EL (cell line): Measurements from ENCODE around the gene SERPINB2.
"Not testable (repeated sequence)": the region's sequence is repeated elsewhere in the genome, so short reads cannot be mapped to it uniquely, and the experiment has no call there.

Experiments
- DNase-seq: peaks from one replicate; pipeline ENCODE4 v3.0.0-alpha.2; 2016

SERPINB2 gene

GRCh38 chr18:63890237-63890949 is 2.9 kb downstream of the SERPINB2 start:
- no peak for DNase-seq

- DNase-seq = peak; percentile 53
These were observed 3.4 kb downstream of the SERPINB2 start for GRCh38 chr18:63890950-63891304.

DNA sequence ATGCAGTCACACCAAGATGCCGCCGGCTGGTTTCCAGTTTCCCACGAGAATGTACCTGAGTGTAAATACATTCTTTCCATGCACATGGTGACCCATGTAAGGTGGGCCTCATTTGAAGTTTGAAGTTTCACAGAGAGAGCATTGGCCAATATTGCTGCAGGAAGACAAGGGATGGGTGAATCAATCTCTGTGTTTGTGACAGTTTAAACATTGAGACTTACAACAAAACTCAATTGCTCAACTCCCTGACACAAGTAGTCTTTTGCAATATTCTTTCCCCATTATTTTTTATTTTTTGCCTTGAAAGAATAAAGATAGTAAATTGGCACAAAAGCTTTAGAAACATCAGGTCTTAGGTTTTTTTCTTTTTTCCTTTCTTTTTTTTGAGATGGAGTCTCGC is 5.1 kb downstream of the SERPINB2 start:
- DNase-seq = no peak

GRCh38 chr18:63894106-63894772 is 6.7 kb downstream of the SERPINB2 start:
- DNase-seq = no peak

GRCh38 chr18:63895190-63895589 is 7.7 kb downstream of the SERPINB2 start:
- DNase-seq = no peak

DNA sequence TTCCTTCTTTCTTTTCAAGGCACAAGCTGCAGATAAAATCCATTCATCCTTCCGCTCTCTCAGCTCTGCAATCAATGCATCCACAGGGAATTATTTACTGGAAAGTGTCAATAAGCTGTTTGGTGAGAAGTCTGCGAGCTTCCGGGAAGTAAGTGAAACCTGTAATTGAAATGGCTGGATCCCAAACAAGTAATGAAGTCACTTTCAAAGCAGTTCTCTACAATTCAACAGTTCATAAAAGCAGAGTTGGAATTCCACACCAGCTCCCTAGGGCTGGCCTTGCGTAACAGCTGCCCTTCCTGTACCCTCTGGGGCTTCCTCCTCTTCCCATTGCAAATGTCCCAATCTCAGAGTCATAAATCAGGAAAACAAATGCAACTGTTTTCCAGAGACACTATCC is 9.6 kb downstream of the SERPINB2 start:
- DNase-seq = peak; percentile 49

DNA sequence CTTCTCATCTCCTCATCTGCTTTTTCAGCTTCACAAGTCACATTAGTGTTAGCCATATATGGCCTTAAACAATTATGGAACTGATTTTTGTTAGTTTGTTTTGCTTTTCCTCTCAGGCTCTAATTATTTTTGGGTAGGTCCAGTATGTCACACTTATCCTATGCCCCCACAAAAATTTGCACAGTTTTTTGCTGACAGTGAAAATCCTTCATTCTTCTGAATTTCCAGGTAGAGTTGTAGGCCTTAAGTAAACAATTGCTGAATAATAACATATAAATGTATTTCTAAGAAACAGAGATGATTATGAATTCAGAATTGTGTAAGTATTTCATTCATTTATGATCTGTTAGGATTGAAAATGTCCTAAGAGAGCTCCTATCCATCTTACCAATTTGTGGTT is 11.7 kb downstream of the SERPINB2 start:
- DNase-seq = no peak

- DNase-seq = no peak
These were observed 16.5 kb downstream of the SERPINB2 start for GRCh38 chr18:63903851-63904570.

DNA sequence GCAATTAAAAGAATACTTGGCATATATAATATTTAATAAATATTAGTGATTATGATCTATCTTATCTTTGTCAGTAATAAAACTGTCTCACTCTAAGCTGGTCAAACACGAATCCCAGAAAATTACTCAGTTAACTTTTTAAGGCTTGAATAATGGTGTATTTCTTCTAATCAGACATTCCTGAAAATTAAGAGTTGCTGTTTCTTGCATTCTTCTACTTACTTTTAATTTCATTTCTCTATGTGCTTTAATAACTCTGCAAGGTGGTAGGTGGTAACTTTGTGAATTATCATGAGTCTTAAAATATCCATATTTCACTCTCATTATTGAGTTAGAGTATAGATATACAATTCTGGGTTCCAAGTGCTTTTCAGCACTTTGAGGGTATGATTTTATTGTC is 17.2 kb downstream of the SERPINB2 start:
- DNase-seq = no peak

DNA sequence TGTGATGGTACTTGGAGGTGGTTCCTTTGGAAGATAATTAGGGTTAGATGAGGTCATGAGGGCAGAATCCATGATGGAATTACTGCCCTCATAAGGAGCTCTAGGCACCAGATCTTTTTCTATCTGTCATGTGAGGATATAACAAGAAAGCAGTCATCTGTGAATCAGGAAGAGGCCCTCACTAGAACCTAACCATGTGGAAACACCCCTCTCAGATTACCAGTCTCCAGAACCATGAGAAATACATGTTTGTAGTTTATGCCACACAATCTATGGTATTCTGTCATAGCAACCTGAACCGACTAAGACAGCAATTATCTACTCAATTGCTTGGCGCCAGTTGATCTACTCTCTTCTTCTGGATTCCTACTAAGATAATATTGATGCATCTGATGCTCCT is 17.9 kb downstream of the SERPINB2 start:
- DNase-seq = no peak

- DNase-seq = no peak
These were observed 18.6 kb downstream of the SERPINB2 start for GRCh38 chr18:63906056-63906455.

DNA sequence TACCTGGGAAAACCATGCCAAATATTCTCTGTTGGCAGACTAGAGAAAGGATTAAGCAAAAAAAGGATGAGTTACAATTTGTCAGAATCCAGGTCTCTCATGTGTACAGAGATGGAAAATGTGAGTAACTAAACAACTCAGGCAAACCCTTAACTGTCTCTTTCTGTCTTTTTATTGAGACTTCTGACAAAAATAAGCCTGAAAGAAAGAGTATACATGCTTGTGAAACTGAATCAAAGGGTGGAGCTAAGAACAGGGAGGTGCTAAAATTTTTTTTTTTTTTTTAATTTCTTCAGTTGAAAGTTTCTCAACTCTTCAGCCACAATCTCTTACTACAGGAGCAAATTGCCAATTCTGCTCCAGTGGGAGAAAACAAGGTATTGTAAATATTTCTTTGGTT is 20.2 kb downstream of the SERPINB2 start, which contains the start of gene SERPINB10:
Gene SERPINB10 (plus strand): TSS at position 295 of the 400 bp plus-strand sequence. CDS start 7,553 bp downstream, outside the sequence.
- DNase-seq = no peak

DNA sequence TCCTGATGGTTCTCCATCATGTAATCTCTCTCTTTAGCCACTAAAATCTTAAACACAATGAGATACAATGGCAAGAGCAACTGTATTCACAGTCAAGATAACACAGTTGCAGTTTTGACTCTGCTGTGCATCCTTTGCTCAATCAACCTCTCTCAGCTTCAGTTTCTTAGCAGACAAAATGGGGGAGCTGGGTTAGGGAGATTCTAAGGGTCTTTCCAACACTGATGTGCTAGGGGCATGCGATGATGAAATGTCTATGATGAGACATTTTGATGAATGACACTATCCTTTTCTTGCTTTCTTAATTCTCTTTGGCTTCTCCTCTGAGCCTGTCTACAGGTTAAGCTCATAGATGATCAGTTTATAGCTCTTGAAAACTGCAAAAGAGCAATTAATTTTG is 21.4 kb downstream of the SERPINB2 start:
- DNase-seq = no peak

DNA sequence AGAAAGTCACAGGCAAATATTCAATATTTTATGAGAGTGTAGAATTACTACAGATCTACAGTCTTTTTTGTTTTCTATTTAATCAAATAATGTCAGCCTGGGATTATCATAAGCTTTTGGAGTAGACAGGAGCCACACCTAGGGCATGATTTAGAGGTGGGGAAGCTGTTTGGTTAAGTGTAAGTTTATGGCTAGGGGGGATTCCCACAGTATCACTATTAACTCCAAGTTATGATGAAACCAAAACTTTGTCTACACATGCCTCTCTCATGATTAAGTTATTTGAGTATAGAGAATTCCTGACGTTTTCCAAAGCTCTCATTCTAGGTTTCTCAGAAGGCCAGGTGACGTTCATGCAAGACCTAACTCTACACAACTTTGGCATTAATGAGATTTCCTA is 22.4 kb downstream of the SERPINB2 start:
- no peak for DNase-seq

DNA sequence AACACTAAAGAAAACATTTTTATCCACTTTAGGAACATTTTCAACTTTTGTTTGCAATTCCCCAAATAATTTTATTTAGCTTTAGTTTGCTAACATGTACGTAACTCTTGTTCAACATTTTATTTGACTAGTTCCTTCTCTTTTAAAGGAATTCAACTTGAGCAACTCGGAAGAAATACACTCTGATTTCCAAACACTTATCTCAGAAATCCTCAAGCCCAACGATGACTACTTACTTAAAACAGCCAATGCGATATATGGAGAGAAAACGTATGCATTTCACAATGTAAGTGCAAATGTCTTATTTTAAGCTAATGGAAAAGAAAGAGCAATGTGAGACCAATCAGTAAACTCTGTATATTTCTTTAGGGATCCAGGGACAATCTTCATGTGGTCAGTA is 30.3 kb downstream of the SERPINB2 start:
- no peak for DNase-seq

- no peak for DNase-seq
These were observed 34.5 kb downstream of the SERPINB2 start for GRCh38 chr18:63922049-63922448.

DNA sequence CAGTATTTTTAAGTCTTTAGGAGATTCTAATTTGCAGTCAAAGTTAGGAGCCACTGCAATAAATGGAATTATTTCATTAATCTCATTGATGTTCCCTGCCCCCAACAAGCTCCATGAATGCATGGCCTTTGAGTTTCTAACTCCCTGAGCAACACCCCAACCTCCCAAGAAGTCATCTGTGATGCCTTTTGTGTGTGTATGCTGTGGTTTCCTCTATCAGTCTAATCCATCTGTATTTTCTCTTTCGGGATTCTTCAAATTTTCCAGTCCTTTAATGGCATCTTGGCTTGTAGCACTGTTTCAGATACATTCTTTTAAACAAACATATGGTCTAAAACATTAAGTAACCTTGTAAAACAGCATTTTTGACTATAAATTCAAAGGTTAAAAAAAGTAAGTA is 37.0 kb downstream of the SERPINB2 start:
- DNase-seq = peak; percentile 74

GRCh38 chr18:63928331-63928730 is 40.8 kb downstream of the SERPINB2 start:
- no peak for DNase-seq

- not testable (repeated sequence) for DNase-seq
These were observed 41.9 kb downstream of the SERPINB2 start for GRCh38 chr18:63929369-63929768.

DNA sequence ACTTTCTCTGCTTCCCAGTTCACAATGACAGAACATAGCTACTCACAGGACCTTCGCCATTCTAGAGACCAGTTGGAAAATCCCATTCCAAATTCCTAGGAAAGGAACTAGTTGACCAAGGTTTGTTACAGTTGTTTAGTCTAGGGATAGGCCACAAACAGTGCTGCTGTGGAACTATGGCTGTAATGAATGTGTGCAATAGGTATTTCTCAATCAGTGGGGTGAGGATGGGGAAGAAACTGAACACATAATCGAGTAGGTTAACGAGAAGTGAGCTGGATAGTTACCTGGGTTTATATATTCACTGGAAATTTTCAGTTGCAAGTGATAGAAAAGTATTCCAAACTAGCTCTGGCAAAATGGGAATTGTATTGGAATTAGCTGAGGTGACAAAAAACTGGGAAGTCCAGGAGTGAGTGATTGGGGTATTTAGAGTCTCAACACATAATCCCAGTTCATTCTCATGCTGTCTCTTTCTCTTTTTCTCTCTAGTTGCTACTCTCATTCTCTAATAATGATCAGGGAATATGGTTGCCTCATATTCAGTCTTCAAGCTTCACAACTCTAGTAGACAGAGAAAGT is 43.4 kb downstream of the SERPINB2 start:
- DNase-seq = no peak

- DNase-seq = peak; percentile 87
These were observed 48.8 kb downstream of the SERPINB2 start for GRCh38 chr18:63936156-63936931.

GRCh38 chr18:63936932-63937393 is 49.5 kb downstream of the SERPINB2 start:
- no peak for DNase-seq

GRCh38 chr18:63940008-63940407 is 52.5 kb downstream of the SERPINB2 start:
- no peak for DNase-seq
